Neural cell (in vitro differentiated cells): ENCODE measurements around the gene PRDM11.

Source experiments
- CTCF ChIP-seq: fragments of 450-650 bp; IDR thresholded peaks from 2 replicates; pipeline ENCODE4 v1.5.1; 2014; ENCODE audit warnings: antibody characterized with exemption, mild to moderate bottlenecking, moderate library complexity; ENCODE audit not compliant: poor library complexity, severe bottlenecking
- EP300 ChIP-seq: fragments of 450-650 bp; conservative IDR thresholded peaks from 2 replicates; pipeline ENCODE4 v1.6.1; 2014; ENCODE audit warnings: antibody characterized with exemption, mild to moderate bottlenecking, moderate library complexity; ENCODE audit not compliant: poor library complexity, severe bottlenecking
- EZH2 ChIP-seq: fragments of 200-600, 300-800 bp; shearing (Covaris generic), sonication (generic); IDR thresholded peaks from 2 replicates; pipeline ENCODE4 v1.6.1; 2014; ENCODE audit warnings: antibody characterized with exemption, low read length, borderline replicate concordance, mild to moderate bottlenecking; ENCODE audit not compliant: insufficient read depth, poor library complexity, severe bottlenecking
- MXI1 ChIP-seq: fragments of 450-650 bp; conservative IDR thresholded peaks from 2 replicates; pipeline ENCODE4 v1.6.1; 2014; ENCODE audit warnings: antibody characterized with exemption, mild to moderate bottlenecking; ENCODE audit not compliant: poor library complexity, severe bottlenecking
- POLR2AphosphoS5 ChIP-seq: IDR thresholded peaks from 2 replicates; pipeline ENCODE4 v1.6.1; 2012
- RAD21 ChIP-seq: fragments of 450-650 bp; conservative IDR thresholded peaks from 2 replicates; pipeline ENCODE4 v1.6.1; 2014; ENCODE audit warnings: antibody characterized with exemption, mild to moderate bottlenecking, moderate library complexity
- SMC3 ChIP-seq: fragments of 450-650 bp; conservative IDR thresholded peaks from 2 replicates; pipeline ENCODE4 v1.6.1; 2014; ENCODE audit warnings: antibody characterized with exemption, mild to moderate bottlenecking, moderate library complexity; ENCODE audit not compliant: poor library complexity
- TAF1 ChIP-seq: IDR thresholded peaks from 2 replicates; pipeline ENCODE4 v1.6.1; 2012; ENCODE audit warnings: low read depth
- TF ChIP-seq, protein P1 (sequence below): IDR thresholded peaks from 2 replicates; pipeline ENCODE4 v1.6.1; 2012; ENCODE audit warnings: borderline replicate concordance

DNA sequence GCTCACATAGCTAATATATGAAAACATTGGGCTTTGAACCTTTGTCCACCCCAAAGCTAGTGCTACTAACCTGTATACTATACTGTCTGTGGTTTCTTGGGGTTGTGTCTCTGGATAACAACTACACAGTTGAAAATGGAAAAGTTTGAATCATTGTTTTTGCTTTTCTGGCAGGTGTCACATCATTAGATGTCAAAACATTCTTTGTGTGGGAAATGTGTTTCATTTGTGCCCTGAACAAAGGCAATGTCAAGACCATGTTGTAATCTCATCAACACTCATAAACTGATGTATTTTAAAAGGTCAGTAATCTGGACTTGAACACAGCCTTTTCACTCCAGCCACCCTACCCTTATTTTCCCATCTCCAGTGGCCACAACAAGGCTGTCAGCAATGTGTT, 123.2 kb downstream of the PRDM11 start:
- TF ChIP-seq CTCF = no peak
- TF ChIP-seq SMC3 = no peak
- TF ChIP-seq, protein P1, sequence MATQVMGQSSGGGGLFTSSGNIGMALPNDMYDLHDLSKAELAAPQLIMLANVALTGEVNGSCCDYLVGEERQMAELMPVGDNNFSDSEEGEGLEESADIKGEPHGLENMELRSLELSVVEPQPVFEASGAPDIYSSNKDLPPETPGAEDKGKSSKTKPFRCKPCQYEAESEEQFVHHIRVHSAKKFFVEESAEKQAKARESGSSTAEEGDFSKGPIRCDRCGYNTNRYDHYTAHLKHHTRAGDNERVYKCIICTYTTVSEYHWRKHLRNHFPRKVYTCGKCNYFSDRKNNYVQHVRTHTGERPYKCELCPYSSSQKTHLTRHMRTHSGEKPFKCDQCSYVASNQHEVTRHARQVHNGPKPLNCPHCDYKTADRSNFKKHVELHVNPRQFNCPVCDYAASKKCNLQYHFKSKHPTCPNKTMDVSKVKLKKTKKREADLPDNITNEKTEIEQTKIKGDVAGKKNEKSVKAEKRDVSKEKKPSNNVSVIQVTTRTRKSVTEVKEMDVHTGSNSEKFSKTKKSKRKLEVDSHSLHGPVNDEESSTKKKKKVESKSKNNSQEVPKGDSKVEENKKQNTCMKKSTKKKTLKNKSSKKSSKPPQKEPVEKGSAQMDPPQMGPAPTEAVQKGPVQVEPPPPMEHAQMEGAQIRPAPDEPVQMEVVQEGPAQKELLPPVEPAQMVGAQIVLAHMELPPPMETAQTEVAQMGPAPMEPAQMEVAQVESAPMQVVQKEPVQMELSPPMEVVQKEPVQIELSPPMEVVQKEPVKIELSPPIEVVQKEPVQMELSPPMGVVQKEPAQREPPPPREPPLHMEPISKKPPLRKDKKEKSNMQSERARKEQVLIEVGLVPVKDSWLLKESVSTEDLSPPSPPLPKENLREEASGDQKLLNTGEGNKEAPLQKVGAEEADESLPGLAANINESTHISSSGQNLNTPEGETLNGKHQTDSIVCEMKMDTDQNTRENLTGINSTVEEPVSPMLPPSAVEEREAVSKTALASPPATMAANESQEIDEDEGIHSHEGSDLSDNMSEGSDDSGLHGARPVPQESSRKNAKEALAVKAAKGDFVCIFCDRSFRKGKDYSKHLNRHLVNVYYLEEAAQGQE = no peak
- TF ChIP-seq POLR2AphosphoS5 = peak; percentile 60
- no peak for TF ChIP-seq RAD21
- TF ChIP-seq EP300 = peak; percentile 74
- no peak for TF ChIP-seq EZH2
- TF ChIP-seq TAF1 = no peak
- TF ChIP-seq MXI1 = no peak
